Nephron progenitor cell (in vitro differentiated cells): ENCODE measurements around the gene TMCO1.
"Not testable (repeated sequence)": the region's sequence is repeated elsewhere in the genome, so short reads cannot be mapped to it uniquely, and the experiment has no call there.

Experiments used
- DNase-seq: peaks from one replicate; pipeline ENCODE4 v3.0.0; 2021
- H3K27ac Mint-ChIP-seq: 2 replicates; pipeline ENCODE4 v1.8.0; 2021; ENCODE audit warnings: mild to moderate bottlenecking, moderate library complexity, mixed read lengths
- H3K27me3 Mint-ChIP-seq: 2 replicates; pipeline ENCODE4 v1.8.0; 2021; ENCODE audit warnings: mild to moderate bottlenecking, low read depth, mixed read lengths; ENCODE audit not compliant: poor library complexity
- H3K36me3 Mint-ChIP-seq: 2 replicates; pipeline ENCODE4 v1.8.0; 2021; ENCODE audit warnings: low read depth, mixed read lengths
- H3K4me1 Mint-ChIP-seq: 2 replicates; pipeline ENCODE4 v1.8.0; 2021; ENCODE audit warnings: mixed read lengths
- H3K4me3 Mint-ChIP-seq: 2 replicates; pipeline ENCODE4 v1.8.0; 2021; ENCODE audit warnings: mild to moderate bottlenecking, moderate library complexity, mixed read lengths
- H3K9me3 Mint-ChIP-seq: 2 replicates; pipeline ENCODE4 v1.8.0; 2021; ENCODE audit warnings: mild to moderate bottlenecking, moderate library complexity, mixed read lengths
- CTCF ChIP-seq: fragments of 200-600 bp; sonication (generic); IDR thresholded peaks from 2 replicates; pipeline ENCODE4 v1.5.0; 2021; ENCODE audit warnings: antibody characterized with exemption

Gene TMCO1

GRCh38 chr1:165737196-165737595 is 31.5 kb downstream of the TMCO1 start:
- H3K36me3 Mint-ChIP-seq, result peaks cover 70% of the 10 kb centered on the region
- H3K27me3 Mint-ChIP-seq, result no peaks in the 10 kb centered on the region
- H3K4me1 Mint-ChIP-seq, result peaks cover 7% of the 10 kb centered on the region

GRCh38 chr1:165734906-165735305 is 33.8 kb downstream of the TMCO1 start:
- TF ChIP-seq CTCF, result no peak
- peaks cover 55% of the 10 kb centered on the region for H3K36me3 Mint-ChIP-seq

More at GRCh38 chr1:165737196-165737595, 31.5 kb downstream of the TMCO1 start:
- H3K9me3 Mint-ChIP-seq, result no peaks in the 10 kb centered on the region
- H3K27ac Mint-ChIP-seq, result no peak overlapping the region
- no peak for TF ChIP-seq CTCF
- H3K4me3 Mint-ChIP-seq, result no peak overlapping the region
- DNase-seq, result no peak

GRCh38 chr1:165726841-165727240 is 41.8 kb downstream of the TMCO1 start:
- no peak for TF ChIP-seq CTCF
- no peaks in the 10 kb centered on the region for H3K9me3 Mint-ChIP-seq
- H3K27me3 Mint-ChIP-seq, result no peaks in the 10 kb centered on the region
- peaks cover 30% of the 10 kb centered on the region for H3K36me3 Mint-ChIP-seq
- H3K4me3 Mint-ChIP-seq, result no peak overlapping the region
- DNase-seq, result no peak
- H3K27ac Mint-ChIP-seq, result no peak overlapping the region
- H3K4me1 Mint-ChIP-seq, result no peaks in the 10 kb centered on the region

More at GRCh38 chr1:165734906-165735305, 33.8 kb downstream of the TMCO1 start:
- Mint-ChIP-seq H3K27me3 (no peaks in the 10 kb centered on the region), H3K27ac (no peak overlapping the region), H3K4me3 (no peak overlapping the region), H3K4me1 (peaks cover 7% of the 10 kb centered on the region), H3K9me3 (no peaks in the 10 kb centered on the region)
- no peak for DNase-seq

GRCh38 chr1:165726169-165726568 is 42.5 kb downstream of the TMCO1 start:
- peaks cover 28% of the 10 kb centered on the region for H3K36me3 Mint-ChIP-seq
- H3K9me3 Mint-ChIP-seq, result no peaks in the 10 kb centered on the region
- H3K27ac Mint-ChIP-seq, result no peak overlapping the region
- TF ChIP-seq CTCF, result no peak
- no peak for DNase-seq
- no peaks in the 10 kb centered on the region for H3K4me1 Mint-ChIP-seq
- H3K4me3 Mint-ChIP-seq, result no peak overlapping the region
- peaks cover 4% of the 10 kb centered on the region for H3K27me3 Mint-ChIP-seq

- H3K27ac Mint-ChIP-seq, result no peak overlapping the region
- H3K9me3 Mint-ChIP-seq, result peaks cover 4% of the 10 kb centered on the region
- H3K36me3 Mint-ChIP-seq, result no peaks in the 10 kb centered on the region
- peak; percentile 53 for TF ChIP-seq CTCF
- H3K4me1 Mint-ChIP-seq, result no peaks in the 10 kb centered on the region
- H3K27me3 Mint-ChIP-seq, result peaks cover 7% of the 10 kb centered on the region
- DNase-seq, result peak; percentile 26
- no peak overlapping the region for H3K4me3 Mint-ChIP-seq
These were observed 50.7 kb downstream of the TMCO1 start for GRCh38 chr1:165717918-165718515.

GRCh38 chr1:165716265-165717051 is 52.2 kb downstream of the TMCO1 start:
- not testable (repeated sequence) for H3K4me3 Mint-ChIP-seq, H3K27ac Mint-ChIP-seq, H3K9me3 Mint-ChIP-seq, H3K36me3 Mint-ChIP-seq, H3K4me1 Mint-ChIP-seq, H3K27me3 Mint-ChIP-seq, DNase-seq
